Stimulated activated CD4-positive, alpha-beta T cell treated with anti-CD3 and anti-CD28 coated beads, Interleukin-1b, Interleukin-23, amount 100 ng/mL, for 48 hours (primary cell): ENCODE data around the gene MTCH1.

Experiments
- DNase-seq: peaks from one replicate; pipeline ENCODE4 v3.0.0-alpha.2; 2020

The MTCH1 gene

GRCh38 chr6:36920546-36920945 is 65.5 kb downstream of the MTCH1 start:
- no peak for DNase-seq

GRCh38 chr6:36920049-36920448 is 65.9 kb downstream of the MTCH1 start:
- DNase-seq, result no peak
